Fibroblast of lung (primary cell): ENCODE data around the gene C10orf71. TPM values are rescaled to one million over a fixed set of nuclear protein-coding genes. Genes with fewer than 3 reads are reported as not detected.

Experiments used
- DNase-seq, 2 donors: peaks; one replicate each; pipeline versions ENCODE4 v3.0.0 to v3.0.0-alpha.2; 2010; ENCODE audit warnings: low read depth in 2 of 2
- H2AFZ ChIP-seq: 2 replicates; pipeline ENCODE4 v1.5.1; 2012; ENCODE audit warnings: low read length, control low read depth, inconsistent platforms
- H3K27ac ChIP-seq: 2 replicates; pipeline ENCODE4 v1.5.1; 2011; ENCODE audit warnings: low read length, control low read depth; ENCODE audit not compliant: insufficient read depth
- H3K27me3 ChIP-seq: 2 replicates; pipeline ENCODE4 v1.5.1; 2011; ENCODE audit warnings: mild to moderate bottlenecking, low read length; ENCODE audit not compliant: control insufficient read depth, insufficient read depth
- H3K36me3 ChIP-seq: 2 replicates; pipeline ENCODE4 v1.5.1; 2011; ENCODE audit warnings: low read length; ENCODE audit not compliant: control insufficient read depth, insufficient read depth
- H3K4me1 ChIP-seq: 2 replicates; pipeline ENCODE4 v1.5.1; 2011; ENCODE audit warnings: low read length; ENCODE audit not compliant: control insufficient read depth, insufficient read depth; ENCODE audit errors: extremely low read depth
- H3K4me2 ChIP-seq: 2 replicates; pipeline ENCODE4 v1.5.1; 2011; ENCODE audit warnings: low read length, control low read depth; ENCODE audit not compliant: insufficient read depth; ENCODE audit errors: extremely low read depth
- H3K4me3 ChIP-seq, 4 experiments: fragments of 200-600 bp in 1 of 4; sonication (generic) in 1 of 4; replicated peaks in 1 of 4; 2 replicates each; pipeline ENCODE4 v1.5.1; 2011 to 2016; ENCODE audit warnings: low read length in 4 of 4, low read depth in 3 of 4, mild to moderate bottlenecking in 3 of 4, control low read depth in 2 of 4, inconsistent platforms in 1 of 4, mixed read lengths in 1 of 4; ENCODE audit not compliant: insufficient read depth in 1 of 4; ENCODE audit errors: control extremely low read depth in 1 of 4
- H3K79me2 ChIP-seq: 2 replicates; pipeline ENCODE4 v1.5.1; 2012; ENCODE audit warnings: mild to moderate bottlenecking, low read length, inconsistent platforms; ENCODE audit not compliant: control insufficient read depth, insufficient read depth
- H3K9ac ChIP-seq: 2 replicates; pipeline ENCODE4 v1.5.1; 2011; ENCODE audit warnings: mild to moderate bottlenecking, low read length, control low read depth; ENCODE audit not compliant: insufficient read depth
- H3K9me3 ChIP-seq: 2 replicates; pipeline ENCODE4 v1.5.1; 2012; ENCODE audit warnings: low read depth, low read length; ENCODE audit not compliant: control insufficient read depth, insufficient read depth
- H4K20me1 ChIP-seq: 2 replicates; pipeline ENCODE4 v1.5.1; 2011; ENCODE audit warnings: low read length; ENCODE audit not compliant: control insufficient read depth, insufficient read depth; ENCODE audit errors: extremely low read depth
- CTCF ChIP-seq, 2 donors: IDR thresholded peaks in 1 of 2; conservative IDR thresholded peaks in 1 of 2; 1 replicate in 1 of 2; 2 replicates in 1 of 2; pipeline ENCODE4 v1.5.1; 2011 to 2012; ENCODE audit warnings: low read length in 2 of 2, control low read depth in 1 of 2, inconsistent platforms in 1 of 2, low read depth in 1 of 2, mild to moderate bottlenecking in 1 of 2
- EZH2 ChIP-seq: IDR thresholded peaks from 2 replicates; pipeline ENCODE4 v1.5.1; 2012; ENCODE audit warnings: low read length, control low read depth, mild to moderate bottlenecking; ENCODE audit errors: missing control alignments
- polyA plus RNA-seq, 2 donors: library from polyadenylated mRNA; depleted of rRNA in 1 of 2; stranded (reverse) in 1 of 2; unstranded in 1 of 2; fragments of >200 nt; gene quantifications; 2 replicates each; pipeline ENCODE4 v1.2.1, GENCODE V29; 2011 to 2012; ENCODE audit warnings: missing spikeins in 1 of 2
- total RNA-seq: library from RNA; depleted of rRNA; stranded (reverse); fragments of >200 nt; gene quantifications from 2 replicates; pipeline ENCODE4 v1.2.1, GENCODE V29; 2014

C10orf71 gene
- total and polyA plus RNA-seq, 2 donors (not counting 1 experiment from before 2014, with no cell fraction given) = not detected

GRCh38 chr10:49255883-49256282, 43.1 kb upstream of the C10orf71 start:
- no peaks in the 10 kb centered on the region for H3K79me2 ChIP-seq
- no peaks in the 10 kb centered on the region for H3K4me1 ChIP-seq
- H3K9me3 ChIP-seq = no peaks in the 10 kb centered on the region
- H3K36me3 ChIP-seq = no peaks in the 10 kb centered on the region
- TF ChIP-seq EZH2 (no peak), CTCF (conservative IDR thresholded peaks at IDR 0.05 in 1 of 2, IDR thresholded peaks at IDR 0.05 in 1 of 2; ENCODE audit: low read depth in 1 of 2, low read length in 2 of 2) (no peak)
- no peak overlapping the region for H3K9ac ChIP-seq
- H3K27me3 ChIP-seq = peaks cover 5% of the 10 kb centered on the region
- H2AFZ ChIP-seq = no peak overlapping the region
- H3K4me3 ChIP-seq = no peak overlapping the region
- H3K27ac ChIP-seq = no peak overlapping the region
- no peak overlapping the region for H3K4me2 ChIP-seq
- no peaks in the 10 kb centered on the region for H4K20me1 ChIP-seq
- no peak for DNase-seq

- no peak for TF ChIP-seq EZH2
- TF ChIP-seq CTCF (conservative IDR thresholded peaks at IDR 0.05 in 1 of 2, IDR thresholded peaks at IDR 0.05 in 1 of 2; ENCODE audit: low read depth in 1 of 2, low read length in 2 of 2) = no peak
- no peak overlapping the region for H3K4me2 ChIP-seq
Measured at GRCh38 chr10:49257154-49257553, 41.8 kb upstream of the C10orf71 start.

GRCh38 chr10:49257626-49258349, 41.2 kb upstream of the C10orf71 start:
- no peak for DNase-seq
- Histone ChIP-seq H3K27me3 (peaks cover 5% of the 10 kb centered on the region), H2AFZ (no peak overlapping the region), H3K9ac (no peak overlapping the region), H3K4me1 (no peaks in the 10 kb centered on the region), H3K36me3 (no peaks in the 10 kb centered on the region), H3K79me2 (no peaks in the 10 kb centered on the region), H3K4me2 (no peak overlapping the region), H3K27ac (no peak overlapping the region), H4K20me1 (no peaks in the 10 kb centered on the region), H3K4me3 (no peak overlapping the region), H3K9me3 (no peaks in the 10 kb centered on the region)
- TF ChIP-seq EZH2 (no peak), CTCF (conservative IDR thresholded peaks at IDR 0.05 in 1 of 2, IDR thresholded peaks at IDR 0.05 in 1 of 2; ENCODE audit: low read depth in 1 of 2, low read length in 2 of 2) (no peak)

More at GRCh38 chr10:49257154-49257553, 41.8 kb upstream of the C10orf71 start:
- Histone ChIP-seq H4K20me1 (no peaks in the 10 kb centered on the region), H3K9ac (no peak overlapping the region), H3K4me1 (no peaks in the 10 kb centered on the region), H3K4me3 (no peak overlapping the region), H2AFZ (no peak overlapping the region), H3K79me2 (no peaks in the 10 kb centered on the region), H3K27me3 (peaks cover 5% of the 10 kb centered on the region), H3K9me3 (no peaks in the 10 kb centered on the region), H3K27ac (no peak overlapping the region), H3K36me3 (no peaks in the 10 kb centered on the region)
- no peak for DNase-seq
